PC-3 (cell line): ENCODE measurements around the gene CIITA.

Experiments
- EZH2 ChIP-seq: fragments of 300-600 bp; sonication (generic); IDR thresholded peaks from one replicate; pipeline ENCODE4 v1.6.1; 2017; ENCODE audit warnings: antibody characterized with exemption, mild to moderate bottlenecking, low read length; ENCODE audit not compliant: unreplicated experiment
- TF ChIP-seq, protein P1 (sequence below): fragments of 300-600 bp; sonication (generic); conservative IDR thresholded peaks from 2 replicates; pipeline ENCODE4 v1.5.1; 2017; ENCODE audit warnings: antibody characterized with exemption, low read depth, mild to moderate bottlenecking, low read length

GRCh38 chr16:10946308-10946707 is 69.3 kb downstream of the CIITA start:
- TF ChIP-seq, protein P1, sequence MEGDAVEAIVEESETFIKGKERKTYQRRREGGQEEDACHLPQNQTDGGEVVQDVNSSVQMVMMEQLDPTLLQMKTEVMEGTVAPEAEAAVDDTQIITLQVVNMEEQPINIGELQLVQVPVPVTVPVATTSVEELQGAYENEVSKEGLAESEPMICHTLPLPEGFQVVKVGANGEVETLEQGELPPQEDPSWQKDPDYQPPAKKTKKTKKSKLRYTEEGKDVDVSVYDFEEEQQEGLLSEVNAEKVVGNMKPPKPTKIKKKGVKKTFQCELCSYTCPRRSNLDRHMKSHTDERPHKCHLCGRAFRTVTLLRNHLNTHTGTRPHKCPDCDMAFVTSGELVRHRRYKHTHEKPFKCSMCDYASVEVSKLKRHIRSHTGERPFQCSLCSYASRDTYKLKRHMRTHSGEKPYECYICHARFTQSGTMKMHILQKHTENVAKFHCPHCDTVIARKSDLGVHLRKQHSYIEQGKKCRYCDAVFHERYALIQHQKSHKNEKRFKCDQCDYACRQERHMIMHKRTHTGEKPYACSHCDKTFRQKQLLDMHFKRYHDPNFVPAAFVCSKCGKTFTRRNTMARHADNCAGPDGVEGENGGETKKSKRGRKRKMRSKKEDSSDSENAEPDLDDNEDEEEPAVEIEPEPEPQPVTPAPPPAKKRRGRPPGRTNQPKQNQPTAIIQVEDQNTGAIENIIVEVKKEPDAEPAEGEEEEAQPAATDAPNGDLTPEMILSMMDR = no peak
- no peak for TF ChIP-seq EZH2
